Activated CD8-positive, alpha-beta memory T cell treated with anti-CD3 and anti-CD28 coated beads for 1 hour (primary cell): ENCODE measurements around the gene LGALS13.

ENCODE experiments used
- DNase-seq, 2 donors: peaks; one replicate each; pipeline ENCODE4 v3.0.0-alpha.2; 2020; ENCODE audit warnings: low read depth in 1 of 2; ENCODE audit errors: extremely low read depth in 1 of 2

Gene LGALS13

DNA sequence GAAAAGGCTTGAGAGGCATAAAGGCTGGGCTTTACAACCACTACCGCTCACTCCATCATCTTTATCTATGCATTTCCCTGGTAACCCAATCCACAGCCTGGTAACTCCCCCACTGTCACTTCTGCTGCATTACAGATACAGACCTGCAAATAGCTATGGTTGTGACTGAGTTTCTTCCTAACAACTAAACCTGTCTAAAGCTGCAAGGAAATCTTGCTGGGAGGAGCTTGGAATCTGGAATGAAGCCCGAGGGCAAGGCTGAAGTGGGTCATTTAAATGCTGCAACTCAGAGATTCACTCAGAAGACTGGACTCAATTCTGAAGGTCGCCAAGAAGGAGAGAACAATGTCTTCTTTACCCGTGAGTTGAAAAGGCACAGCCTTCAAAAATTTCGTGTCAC lies at the start of gene LGALS13:
Gene LGALS13 (plus strand): TSS at position 301 of the 400 bp plus-strand sequence. CDS start 45 bp downstream, at position 346.
- no peak for DNase-seq

DNA sequence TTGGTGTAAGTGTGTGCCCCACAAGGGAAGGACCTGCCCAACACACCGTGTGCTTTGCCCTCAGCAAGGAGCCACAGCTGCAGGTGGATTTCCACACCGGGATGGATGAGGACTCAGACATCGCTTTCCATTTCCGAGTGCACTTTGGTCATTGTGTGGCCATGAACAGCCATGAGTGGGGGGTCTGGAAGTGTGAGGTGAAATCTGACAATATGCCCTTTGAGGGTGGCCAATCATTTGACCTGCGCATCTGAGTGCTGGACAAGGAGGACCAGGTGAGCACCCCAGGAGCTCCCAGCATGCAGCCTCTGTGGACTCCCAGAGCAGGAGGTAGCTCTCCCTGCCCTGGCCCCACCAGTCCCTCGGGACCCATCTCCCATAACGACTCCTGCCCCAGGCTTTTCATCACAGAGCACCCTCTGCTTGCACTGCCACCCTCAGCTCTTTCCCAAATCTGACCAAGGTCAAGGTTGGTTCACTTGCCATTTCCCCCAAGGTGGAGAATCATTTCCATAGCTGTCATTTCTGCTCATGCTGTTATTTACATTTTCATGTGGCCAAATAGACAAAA lies 49.2 kb upstream of the LGALS13 start:
- DNase-seq = no peak

DNA sequence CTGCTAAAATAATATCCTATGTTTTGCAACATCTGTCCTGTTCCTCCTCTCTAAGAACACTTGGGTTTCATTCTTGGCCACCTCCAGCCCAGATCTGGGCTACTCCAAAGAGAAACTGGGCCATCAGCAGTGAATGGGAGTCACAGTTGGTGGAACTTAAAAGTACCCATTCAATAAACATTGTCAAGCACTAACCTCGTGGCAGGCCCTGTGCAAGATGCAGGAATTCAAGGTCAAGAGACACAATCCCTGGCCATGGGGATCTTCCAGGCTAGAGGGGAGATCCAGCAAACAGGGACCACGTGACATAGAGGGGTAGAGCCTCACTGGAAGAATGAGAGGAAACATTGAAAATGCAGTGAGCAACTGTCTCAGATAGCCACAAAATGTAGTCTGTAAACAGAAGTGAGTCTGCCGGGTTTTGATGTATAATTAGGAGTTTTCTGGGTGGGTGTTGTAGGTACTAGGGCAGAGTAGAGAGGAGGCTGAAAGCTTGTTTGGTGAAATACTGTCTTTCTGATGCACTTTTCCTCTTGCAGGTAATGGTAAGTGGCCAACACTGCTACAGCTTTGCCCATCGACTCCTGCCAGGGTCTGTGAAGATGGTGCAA lies 47.5 kb upstream of the LGALS13 start:
- no peak for DNase-seq

- no peak for DNase-seq
Measured at GRCh38 chr19:39555883-39556282, 46.4 kb upstream of the LGALS13 start.

GRCh38 chr19:39557811-39558623 lies 44.3 kb upstream of the LGALS13 start:
- DNase-seq = no peak

GRCh38 chr19:39558624-39559117 lies 43.7 kb upstream of the LGALS13 start:
- no peak for DNase-seq

DNA sequence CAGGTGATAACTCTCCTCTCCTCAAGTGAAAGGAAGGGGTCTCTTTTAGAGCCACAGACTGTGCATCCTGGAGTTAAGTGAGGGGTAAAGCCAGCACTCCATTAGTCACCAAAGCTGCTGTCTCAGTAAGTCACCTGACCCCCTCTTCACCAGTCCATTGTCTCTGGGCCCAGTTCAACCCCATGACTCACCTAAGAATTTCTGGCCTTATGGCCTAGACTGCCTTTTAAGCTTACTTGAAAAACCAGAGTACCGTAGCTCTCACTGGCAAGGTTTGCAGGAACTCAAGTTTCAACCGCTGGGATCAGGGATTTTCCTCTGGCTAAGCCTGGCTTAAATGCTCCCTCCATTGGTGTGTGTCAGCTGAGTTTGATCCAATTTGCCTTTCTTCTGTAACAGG lies 38.9 kb upstream of the LGALS13 start:
- DNase-seq = no peak

- DNase-seq = no peak
Measured at GRCh38 chr19:39566064-39566463, 36.3 kb upstream of the LGALS13 start.

DNA sequence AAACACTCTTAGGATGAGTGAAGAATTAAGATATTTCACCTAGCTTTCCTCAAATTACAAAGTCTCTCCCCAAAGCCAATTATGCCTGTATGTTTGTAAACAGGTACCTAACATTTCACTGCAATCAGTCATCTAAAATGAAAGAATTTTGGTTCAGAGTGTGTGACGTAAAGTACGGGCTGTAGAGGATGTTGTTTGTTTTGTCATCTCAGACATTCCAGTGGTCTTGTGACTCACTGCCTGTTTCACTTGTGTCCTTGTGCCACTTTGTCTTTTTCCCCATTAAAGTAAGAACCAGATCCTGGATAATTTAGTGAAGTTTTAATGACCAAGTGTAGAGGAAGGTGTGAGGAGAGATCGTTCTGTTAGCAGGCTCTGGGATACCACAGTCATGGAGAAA lies 33.7 kb upstream of the LGALS13 start:
- no peak for DNase-seq

GRCh38 chr19:39582442-39582841 lies 19.9 kb upstream of the LGALS13 start:
- DNase-seq = no peak

- DNase-seq = no peak
Measured at GRCh38 chr19:39582891-39583625, 19.3 kb upstream of the LGALS13 start.

GRCh38 chr19:39587496-39587895 lies 14.8 kb upstream of the LGALS13 start:
- no peak for DNase-seq

- DNase-seq = no peak
Measured at GRCh38 chr19:39588066-39588465, 14.3 kb upstream of the LGALS13 start.

- DNase-seq = no peak
Measured at GRCh38 chr19:39590265-39590664, 12.1 kb upstream of the LGALS13 start.

- no peak for DNase-seq
Measured at GRCh38 chr19:39592381-39592780, 9.9 kb upstream of the LGALS13 start.

DNA sequence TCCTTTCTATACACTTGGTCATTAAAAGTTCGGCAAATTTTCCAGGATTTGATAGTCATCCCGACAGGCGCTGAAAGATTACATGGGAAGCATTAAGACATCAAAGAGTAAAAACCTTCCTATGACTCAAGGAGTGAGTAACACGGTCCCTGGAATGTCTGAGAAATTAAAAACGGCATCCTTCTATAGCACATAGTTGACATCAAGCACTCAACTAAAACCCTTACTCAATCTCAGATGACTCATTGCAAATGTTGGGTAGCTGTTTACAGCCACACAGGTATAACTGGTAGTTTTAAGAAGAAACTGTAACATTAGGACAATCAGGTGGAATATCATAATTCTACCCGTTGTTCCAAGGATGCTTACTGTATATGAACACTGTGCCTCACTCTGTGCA lies 6.4 kb upstream of the LGALS13 start:
- DNase-seq = no peak

GRCh38 chr19:39596911-39597310 lies 5.4 kb upstream of the LGALS13 start:
- no peak for DNase-seq

GRCh38 chr19:39599116-39599515 lies 3.2 kb upstream of the LGALS13 start:
- DNase-seq = no peak

DNA sequence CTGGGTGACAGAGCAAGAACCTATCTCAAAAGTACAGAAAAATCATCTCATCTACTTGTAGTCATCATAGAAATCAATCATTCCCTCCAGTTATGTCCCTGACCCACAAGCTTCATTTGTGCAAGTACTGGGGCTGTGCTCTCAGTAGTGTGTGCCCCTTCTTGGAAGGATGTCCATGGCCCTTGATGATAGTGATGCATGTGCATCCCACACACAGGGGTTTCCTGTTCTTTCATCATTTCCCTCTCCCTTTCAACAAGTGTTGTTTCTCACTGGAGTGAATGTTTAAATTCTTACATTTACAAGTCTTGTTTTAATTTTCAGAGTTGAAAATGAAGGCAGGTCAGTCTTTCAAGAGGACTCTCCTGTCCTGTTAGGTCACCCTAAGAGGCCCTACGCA lies 1.5 kb downstream of the LGALS13 start:
- DNase-seq = no peak

DNA sequence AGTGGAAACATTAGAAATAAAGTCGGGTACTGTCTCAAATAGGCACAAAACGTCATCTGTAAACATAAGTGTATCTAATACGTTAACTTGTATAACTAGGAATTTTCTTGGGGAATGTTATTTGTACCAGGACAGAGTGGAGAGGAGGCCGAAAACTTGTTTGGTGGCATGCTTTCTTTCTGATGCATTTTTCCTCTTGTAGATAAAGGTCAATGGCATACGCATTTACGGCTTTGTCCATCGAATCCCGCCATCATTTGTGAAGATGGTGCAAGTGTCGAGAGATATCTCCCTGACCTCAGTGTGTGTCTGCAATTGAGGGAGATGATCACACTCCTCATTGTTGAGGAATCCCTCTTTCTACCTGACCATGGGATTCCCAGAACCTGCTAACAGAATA lies 4.7 kb downstream of the LGALS13 start:
- DNase-seq = no peak

DNA sequence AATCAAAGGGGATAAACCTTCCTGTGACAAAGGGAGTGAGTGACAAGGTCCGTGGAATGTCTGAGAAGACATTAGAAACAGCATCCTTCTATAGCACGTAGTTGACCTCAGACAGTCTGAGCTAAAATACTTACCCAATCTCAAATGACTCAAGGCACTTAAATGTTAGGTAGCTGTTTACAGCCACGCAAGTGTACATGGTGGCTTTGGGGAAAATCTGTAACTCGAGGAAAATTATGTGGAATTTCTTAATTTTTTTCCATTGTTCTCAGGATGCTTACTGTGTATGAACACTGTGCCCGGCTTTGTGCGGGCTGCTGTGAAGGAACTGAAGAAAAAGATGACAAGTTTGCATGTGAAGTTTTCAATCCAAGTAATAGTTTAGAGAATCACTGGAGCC lies 5.2 kb downstream of the LGALS13 start:
- DNase-seq = no peak
